Head of caudate nucleus (tissue), 42 donors: ENCODE results near the gene CH25H.

Source experiments
- DNase-seq, 42 donors: peaks; one replicate each; pipeline versions ENCODE4 v3.0.0 to v3.0.0-alpha.2; 2020 to 2021; ENCODE audit warnings: mixed read lengths in 7 of 42
- intact Hi-C: fragments of 100-400 bp; cut with DNase I; formaldehyde crosslinking; loops from one replicate; pipeline ENCODE4 v1.15.0; 2022

CH25H gene

DNA sequence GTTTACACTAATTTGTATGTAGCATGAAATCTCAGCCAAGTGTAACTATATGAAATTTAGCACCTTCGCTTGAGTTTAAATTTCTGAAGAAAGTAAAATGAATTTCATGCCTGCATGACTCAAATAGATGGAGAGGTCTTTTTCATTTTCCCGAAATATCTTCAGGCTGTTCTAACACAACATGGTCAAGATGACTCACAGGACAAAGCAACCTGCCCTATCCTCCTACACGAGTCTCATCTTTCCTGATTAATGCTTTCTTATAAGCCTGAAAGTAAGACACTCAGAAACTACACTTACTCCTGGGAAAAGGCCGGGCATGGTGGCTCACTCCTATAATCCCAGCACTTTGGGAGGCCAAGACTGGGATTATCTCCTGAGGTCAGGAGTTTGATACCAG, 41.2 kb downstream of the CH25H start:
- intact Hi-C loops: no loop called here
- no peak for DNase-seq

DNA sequence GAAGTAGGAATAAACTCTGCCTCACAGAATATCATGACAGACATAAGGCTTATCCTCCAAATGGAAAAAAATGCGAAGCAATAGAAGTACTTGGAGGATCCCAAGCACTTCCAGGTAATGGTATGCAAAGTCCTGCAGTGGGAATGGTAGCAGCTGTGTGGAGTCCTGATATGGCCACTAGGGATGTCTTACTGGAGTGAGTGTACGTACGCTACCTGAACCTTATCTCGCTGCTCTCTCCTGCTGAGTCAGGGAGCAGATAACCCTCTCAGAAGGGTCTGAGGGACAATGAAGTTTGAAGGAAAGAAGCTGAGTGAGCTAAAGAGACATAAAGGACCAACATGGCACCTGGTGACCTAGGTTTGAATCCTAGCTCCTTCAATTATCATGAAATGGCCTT, 42.2 kb downstream of the CH25H start:
- intact Hi-C loops: no loop called here
- no peak for DNase-seq

DNA sequence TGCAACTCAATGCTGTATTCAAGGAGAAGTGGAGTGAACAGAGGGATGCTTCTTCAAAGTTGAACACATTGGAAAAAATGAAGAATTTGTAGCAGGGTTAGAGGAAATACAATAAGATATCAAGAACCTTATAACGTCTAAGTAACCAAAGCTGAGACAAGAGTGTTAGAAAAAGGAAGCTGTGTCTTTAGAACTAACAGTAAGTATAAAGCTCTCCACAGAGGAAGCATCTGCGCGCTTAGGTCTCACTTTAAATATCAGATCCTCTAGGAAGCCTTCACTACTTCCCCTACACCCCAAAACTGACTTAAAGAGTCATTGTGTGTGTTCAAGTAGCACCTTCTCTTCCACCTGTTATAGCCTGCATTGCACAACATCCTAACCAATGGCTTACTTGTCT, 43.0 kb downstream of the CH25H start:
- DNase-seq: peak in 1 of 42 donors; percentile 7
- intact Hi-C loops: no loop called here

DNA sequence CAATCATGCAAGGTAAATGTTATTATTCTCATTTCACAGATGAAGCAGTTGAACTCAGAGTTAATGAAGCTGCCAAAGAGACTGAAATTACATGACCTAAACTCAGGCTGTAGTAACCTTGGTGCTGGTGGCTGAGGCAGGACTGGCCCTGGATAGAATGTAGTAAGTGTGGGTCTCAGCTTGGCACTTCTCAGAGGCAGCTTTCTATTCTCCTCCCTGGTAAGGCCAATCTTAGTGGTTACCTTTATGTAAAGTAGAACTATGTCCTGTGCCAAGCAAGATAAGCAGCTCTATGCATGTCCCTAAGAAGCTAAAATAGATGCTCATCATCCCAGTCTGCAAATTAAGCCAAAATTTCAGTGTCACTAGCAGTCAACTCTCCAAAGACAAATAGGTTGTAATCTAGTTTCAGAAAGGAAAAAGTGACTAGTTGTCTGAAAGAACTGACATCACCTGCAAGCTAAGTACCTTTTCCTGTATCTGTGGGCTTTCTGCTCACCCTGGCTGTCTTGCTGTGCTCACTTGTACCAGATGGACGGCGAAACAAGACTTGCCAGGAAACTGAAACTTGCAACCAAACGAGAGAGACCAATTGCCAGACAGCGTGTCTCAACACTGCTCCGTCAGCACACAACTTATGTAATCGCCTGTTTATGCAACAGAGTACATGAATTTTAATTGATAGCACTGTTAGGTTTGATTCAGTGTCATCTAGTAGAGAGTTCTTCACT, 43.7 kb downstream of the CH25H start:
- peak in 30 of 42 donors; percentile 6 to 56 (median 20) for DNase-seq
- intact Hi-C loops: no loop called here

DNA sequence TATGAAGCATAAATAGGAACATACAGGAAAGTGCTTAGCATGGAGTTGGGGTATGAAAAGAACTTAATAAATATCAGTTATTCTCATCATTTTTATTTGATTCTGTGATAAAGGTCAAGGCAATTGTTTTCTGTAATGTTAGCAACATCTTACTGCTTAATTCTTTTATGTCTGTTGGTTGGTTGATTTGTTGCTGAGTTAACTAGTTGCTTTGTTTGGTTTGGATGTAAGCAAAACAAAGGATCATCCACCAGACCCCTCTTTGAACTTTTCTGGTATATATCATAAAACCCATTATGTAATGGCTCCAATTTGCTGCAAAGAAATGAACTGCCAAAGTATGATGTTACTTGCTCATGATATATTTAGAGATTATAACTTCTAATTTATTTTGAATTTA, 44.5 kb downstream of the CH25H start:
- no peak for DNase-seq
- intact Hi-C loops: no loop called here

DNA sequence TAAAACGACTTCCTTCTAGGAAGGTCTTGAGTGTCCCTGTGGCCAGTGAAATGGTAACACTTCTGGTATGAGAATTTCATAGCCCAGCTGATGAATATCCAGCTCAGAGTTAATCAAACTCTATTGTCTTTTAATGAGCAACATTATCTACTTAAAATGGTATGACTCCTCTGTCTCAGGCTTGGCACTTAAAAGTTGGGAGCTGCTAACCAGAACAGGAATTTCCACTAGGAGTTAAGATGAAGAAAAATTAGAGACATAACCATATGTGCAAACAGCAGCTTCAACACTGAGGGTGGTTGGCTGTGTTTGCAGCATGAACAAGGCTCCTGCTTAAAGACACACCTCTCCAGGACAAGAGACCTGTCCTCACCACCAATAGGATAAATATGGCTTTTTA, 46.8 kb downstream of the CH25H start:
- intact Hi-C loops: no loop called here
- DNase-seq: no peak

DNA sequence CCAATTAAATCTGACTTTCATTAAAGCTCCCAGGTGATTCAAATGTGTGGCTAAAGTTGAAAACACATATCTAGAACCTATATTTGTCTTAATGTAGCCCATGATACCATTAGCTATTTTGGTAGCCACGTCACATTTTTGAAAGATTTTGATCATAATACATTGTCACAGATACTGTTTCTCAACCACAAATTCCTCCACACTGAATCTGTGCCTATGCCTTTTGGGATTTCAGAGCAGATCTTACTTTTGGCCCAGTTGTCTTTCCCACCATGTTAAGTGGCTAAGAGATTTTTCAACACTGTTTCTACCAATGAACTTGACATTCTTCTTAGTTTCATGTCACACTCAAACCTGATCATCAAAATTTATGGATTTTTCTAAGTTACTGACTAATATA, 47.4 kb downstream of the CH25H start:
- intact Hi-C loops: no loop called here
- no peak for DNase-seq

DNA sequence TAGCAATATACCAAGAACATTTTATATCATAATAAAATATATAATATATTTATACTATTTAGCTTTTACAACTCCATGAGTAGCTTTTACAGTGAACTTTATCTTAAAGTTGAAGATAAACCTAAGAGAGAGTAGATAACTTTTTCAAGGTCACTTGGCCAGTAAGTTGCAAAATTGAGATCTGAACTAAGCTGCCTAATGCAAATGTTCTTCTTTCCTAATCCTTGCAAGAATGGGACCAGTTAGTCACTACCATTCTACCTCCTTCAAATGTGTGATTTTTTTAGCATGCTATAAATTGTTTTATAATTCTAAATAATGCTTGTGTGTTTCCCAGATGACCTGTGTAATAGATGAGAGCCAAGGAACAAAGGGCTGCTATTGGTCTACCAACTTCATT, 47.8 kb downstream of the CH25H start:
- intact Hi-C loops: no loop called here
- DNase-seq: no peak

DNA sequence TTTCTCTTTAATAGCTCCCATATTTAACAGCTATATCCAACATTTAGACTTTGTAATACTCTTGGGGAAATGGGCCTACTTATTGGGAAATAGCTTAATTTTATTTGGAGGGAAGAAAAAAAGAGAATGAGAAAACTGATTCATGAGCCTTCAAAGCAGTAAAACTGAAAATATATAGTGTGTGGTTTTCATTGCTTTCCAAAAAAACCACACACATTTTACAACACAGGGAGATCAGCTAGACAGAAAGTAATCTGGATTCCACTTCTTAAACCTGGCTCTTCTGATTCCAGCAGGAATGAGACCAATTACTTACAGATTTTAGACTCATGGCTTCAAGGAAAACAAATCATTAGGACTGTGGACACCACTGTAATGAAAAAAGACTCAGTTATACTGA, 48.7 kb downstream of the CH25H start:
- intact Hi-C loops: no loop called here
- no peak for DNase-seq

DNA sequence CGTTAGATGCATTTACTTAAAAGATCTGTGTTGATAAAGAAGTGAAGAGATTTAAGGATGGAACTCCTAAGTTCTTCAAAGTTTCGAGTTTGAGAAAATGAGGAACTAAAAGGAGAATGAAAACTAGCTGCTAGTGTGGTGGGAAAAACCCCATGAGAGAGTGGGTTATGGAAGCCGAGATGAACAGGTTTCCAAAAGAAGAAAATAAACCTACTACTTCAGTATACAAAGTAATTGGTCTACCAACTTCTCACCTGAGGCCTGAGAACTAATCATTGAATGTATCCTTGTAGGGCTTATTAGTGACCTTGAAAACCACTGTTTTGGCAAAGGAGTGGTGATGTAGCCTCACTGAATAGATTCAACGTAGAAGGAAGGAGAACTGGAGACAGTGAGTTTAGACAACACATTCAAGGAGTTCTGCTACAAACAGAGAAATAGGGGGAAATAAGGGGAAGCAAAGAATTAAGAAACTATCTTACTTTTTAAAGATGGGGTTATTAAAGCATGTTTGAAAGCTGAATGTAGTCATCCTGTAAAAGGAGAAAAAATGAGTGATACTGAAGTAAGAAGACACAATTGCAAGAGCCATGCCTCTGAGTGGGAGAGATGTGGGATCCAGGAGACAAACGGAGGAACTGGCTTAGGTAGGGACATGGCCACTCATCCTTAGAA, 50.8 kb downstream of the CH25H start:
- no peak for DNase-seq
- intact Hi-C loops: no loop called here
